GM21360 (cell line): ENCODE measurements around the gene SLC34A3.

ENCODE experiments used
- ATAC-seq: cut with Tn5 transposase; IDR thresholded peaks from one replicate; pipeline ENCODE4 v1.9.1; 2021; ENCODE audit warnings: mild to moderate bottlenecking, moderate library complexity; ENCODE audit not compliant: unreplicated experiment

Gene SLC34A3

DNA sequence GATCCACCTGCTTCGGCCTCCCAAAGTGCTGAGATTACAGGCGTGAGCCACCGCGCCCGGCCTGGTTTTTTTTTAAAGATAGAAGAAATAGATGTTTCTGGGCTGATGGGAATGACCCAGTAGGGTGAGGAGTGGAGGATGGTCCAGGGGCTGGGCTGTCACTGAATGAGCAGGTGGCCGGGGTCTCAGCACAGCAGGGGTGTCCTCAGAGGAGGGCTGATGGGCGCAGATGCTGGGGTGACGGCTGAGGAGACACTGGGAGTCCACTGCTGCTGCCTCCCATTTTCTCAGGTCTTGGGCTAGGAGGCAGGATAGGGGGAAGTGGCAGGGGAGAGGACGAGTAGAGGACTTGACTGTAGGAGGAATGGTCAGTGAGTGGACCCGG is 44.5 kb downstream of the SLC34A3 start:
- ATAC-seq: no peak

DNA sequence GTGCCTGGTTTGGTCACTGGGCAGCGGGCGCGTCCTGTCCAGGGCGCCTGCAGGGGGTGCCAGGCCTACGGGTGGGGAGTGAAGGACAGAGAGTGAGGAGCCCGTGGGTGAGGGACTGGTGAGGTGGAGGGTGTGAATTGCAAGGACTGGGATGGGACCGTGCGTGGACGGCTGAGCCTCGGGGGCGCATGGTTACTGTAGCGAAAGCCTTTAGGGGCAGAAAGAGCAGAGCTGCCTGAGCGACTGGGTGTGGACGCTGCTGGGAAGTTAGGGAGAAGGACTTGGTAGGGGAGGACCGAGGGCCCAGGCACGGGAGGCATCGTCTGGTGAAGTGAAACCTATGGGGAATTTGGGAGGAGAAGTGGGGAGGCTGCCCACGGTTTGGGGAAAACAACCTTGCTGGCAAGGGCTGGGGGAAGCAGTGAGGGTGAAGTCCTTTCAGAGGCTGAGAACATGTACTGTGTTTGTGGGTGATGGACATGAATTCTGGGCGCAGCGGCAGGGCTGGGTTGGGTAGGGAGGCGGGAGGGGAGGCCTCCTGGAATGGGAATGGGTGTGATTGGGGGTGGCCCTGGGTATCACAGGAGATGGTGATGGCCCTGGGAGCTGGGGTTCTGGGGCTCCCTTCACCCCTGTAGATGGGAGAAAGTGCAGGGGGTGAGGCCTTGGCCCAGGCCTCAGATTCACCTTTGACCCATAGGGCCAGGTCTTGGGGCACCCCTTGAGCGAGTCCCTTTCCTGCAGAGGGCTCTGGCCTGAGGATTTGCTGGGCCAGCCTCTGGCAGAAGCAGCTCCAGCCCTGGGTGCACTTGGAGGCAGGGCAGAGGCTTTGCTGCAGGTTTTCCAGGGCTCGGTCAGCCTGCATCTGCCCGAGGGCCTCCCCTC is 45.1 kb downstream of the SLC34A3 start:
- ATAC-seq: no peak

DNA sequence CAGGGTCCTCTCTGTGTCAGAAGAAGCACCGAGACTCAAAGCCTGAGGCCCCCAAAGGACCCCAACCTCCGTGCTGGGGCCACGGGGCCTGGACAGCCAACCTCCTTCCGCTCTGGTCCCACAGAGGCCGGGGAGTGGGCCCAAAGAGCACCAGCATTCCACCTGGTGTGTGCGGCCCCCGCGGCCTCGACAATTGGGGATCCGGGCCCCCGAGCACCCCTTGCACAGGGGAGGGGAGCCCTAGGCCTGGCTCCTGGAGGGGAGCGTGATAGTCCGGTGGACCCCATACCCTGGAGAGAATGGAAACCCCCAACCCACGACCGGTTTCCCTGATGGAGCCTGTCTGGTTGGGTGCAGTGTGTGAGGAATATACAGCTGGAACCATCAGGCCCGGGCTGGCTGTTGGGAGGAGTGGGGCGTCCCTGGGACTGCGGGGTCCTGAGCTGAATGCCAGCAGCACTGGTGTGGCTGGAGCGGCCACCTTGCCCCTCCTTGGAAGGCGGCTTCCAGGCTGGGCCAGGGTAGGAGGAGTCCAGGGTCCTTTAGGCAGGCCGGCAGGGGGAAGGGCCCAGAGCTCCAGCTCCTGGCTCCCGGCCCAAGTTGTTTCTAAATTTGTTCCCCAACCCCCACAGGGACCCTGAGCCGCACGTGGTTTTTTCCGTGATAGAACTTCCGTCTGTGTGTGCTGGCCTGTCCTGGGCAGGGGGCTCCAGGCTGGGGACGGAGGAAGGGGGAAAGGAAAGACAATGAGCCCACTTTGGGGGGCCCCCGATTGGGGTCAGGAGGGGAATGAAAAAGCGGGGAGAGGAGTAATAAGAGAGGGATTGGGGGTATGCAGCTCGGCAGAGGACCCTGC is 46.0 kb downstream of the SLC34A3 start:
- ATAC-seq: no peak

DNA sequence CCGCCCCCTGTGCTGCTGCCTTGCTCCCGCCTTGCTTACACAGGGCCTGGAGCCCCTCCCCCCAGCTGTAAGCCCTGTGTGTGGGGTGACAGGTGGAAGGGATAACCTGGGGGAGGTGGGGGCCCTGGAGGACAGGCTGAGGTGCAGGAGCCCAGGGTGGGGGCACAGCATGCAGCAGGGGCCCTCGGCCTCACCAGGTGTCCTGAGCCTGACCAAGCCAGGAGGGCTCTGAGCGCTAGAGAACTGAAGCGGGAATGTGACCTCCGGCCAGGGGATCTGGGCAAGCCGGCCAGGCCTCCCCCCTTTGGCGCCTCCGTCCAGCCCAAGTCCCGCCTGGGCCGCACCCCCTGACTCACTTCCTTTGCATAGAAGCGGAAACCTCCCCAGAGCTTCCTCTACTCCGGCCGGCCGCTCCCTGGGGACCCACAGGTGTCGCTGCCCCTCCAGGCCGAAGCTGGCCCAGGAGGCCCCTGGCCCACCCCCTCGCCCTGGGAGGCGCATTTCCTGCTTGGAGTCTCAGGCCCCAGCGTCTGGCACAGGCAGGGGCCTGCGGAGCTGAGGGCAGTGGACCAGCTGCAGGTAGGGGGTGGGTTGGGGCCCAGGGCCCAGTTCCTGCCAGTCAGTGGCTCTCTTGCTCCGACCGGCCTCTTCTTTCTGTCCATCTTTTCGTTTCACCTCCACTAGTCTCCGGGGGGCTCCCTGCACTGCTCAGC is 46.8 kb downstream of the SLC34A3 start, which contains the start of gene TOR4A:
Gene TOR4A, plus strand, starts transcription at position 398 of the 713 bp plus-strand sequence. CDS start 964 bp downstream, outside the sequence.
- peak; percentile 47 for ATAC-seq

DNA sequence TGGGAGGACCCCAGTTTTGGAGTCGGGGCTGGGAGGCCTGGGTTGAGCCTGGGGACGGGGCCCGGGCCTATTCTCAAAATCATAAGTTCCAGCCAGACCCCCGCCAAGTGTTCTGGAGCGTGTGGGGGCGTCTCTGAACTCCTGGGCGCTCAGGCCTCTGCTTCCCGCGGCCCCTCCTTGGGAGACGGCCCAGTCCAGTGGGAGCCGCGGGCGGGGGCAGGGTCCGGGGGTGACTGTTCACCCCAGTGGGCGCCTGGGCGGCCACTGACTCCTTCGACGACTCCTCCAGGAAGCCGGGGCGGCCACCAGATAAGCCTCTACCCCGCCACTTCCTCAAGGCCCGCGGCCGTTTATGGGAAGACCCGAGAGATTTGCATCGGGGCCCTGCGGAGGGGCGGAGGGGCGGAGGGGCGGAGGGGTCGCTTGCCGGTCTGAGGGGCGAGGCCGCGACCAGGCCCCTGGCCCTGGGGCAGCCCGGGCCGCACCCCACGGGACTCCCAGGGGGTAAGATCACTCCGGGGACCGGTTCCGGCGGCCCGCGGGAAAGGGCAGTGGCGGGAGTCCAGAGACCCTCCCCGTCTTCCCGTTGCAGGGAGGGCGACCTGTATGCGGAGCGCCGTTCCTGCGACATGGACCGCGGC is 47.5 kb downstream of the SLC34A3 start:
- ATAC-seq: no peak

DNA sequence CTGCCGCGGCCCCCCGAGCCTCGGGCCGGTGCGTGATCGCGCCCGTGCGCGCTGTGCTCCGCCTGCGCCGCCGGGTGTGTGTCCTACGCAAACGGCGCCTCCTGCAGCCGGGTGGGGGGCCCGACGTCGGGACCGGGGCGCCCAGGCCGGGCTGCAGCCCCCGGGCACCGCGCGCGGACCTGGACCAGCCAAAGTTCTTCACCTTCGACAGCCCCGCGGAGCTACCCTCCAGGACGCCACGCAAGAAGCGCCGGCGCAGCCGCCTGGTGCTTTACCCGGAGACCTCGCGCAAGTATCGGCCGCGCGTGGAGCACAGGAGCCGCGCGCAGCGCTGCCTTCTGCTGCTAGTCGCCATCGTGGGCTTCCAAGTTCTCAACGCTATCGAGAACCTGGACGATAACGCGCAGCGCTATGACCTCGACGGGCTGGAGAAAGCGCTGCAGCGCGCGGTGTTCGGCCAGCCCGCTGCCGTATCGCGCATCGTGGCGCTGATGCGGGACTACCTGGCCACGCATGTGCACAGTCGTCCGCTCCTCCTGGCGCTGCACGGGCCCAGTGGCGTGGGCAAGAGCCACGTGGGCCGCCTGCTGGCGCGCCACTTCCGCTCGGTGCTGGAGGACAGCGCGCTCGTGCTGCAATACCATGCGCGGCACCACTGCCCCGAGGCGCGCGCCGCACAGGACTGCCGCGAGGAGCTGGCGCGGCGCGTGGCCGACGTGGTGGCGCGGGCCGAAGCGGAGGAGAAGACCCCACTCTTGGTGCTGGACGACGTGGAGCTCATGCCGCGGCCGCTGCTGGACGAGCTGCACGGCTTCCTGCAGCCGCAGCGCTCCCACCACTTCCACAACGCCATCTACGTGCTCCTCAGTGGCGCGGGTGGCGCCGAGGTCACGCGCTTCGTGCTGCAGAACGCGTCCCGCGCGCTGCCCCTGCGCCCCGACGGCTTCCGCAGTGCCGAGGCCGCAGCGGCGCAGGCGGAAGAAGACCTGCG is 48.3 kb downstream of the SLC34A3 start:
- ATAC-seq: no peak

DNA sequence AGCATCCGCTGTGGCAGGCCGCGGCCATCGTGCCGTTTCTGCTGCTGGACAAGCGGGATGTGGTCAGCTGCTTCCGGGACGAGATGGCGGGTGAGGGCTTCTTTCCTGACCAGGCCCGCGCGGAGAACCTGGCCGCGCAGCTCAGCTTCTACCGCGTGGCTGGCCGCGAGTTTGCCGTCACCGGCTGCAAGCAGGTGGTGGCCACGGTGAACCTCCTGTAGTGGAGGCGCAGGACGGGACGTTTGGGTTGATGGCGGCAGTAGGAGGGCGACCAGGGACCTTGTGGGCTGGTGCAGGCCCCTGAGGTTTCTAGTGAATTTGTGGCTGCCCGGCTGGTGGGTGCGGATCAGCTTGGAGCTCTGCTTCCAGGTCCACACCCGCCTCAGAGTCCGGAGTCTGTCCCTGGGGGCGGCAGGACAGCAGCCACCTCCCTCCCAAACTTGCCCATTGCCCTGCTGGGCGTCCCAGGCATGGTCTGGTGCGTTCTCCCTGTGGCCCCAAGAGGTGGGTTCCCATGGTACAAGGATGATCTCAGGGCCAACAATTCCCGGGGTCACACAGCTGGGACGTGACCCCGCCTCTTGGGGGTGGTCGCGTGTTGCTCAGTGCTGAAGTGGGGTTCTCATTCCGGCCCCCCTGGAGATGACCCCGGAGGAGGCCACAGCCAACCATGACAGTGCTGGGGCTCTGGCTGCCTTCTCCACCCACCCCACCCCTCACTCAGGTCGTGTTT is 49.2 kb downstream of the SLC34A3 start:
- ATAC-seq: no peak

DNA sequence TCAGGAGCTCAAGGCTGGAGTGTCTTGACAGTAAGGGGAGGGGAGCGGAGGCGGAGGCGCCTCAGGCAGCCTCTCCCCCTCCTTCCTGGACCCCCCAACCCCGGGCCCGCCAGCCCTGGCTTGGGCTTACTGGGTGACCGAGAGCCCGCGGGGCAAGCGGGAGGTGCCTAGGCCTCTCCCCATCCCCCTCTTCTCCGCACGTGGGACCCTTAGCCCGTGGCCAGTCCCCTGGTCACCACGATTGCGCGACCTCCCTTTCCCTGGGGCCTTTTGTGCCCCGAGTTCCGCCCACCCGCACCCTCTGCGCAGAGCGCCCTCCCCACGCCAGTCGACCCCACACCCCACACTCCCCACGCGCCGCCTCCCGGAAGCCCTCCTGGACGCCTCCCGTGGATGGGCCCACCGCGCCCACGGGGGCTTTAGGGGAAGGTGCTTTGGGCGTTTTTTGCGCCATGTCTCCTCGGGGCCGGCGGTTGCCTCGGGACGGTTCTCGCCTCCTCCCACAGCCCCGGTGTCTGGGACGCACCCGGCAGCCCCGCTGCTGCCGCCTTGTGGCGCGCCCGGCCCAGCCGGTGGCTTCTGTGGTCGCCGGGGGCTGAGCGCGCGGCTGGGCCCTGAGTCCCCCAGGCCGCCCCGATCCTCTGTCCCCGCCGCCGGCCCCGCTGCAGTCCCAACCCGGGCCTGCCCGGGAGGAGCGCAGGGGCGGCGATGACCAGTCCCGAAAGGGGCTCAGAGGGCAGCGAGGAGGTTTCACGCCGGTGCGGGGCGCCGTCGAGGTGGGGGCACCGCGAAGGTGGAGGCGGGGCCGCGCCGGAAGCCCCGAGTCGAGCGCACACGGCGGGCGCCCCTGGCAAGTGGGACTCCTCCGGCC is 50.0 kb downstream of the SLC34A3 start:
- ATAC-seq: no peak

DNA sequence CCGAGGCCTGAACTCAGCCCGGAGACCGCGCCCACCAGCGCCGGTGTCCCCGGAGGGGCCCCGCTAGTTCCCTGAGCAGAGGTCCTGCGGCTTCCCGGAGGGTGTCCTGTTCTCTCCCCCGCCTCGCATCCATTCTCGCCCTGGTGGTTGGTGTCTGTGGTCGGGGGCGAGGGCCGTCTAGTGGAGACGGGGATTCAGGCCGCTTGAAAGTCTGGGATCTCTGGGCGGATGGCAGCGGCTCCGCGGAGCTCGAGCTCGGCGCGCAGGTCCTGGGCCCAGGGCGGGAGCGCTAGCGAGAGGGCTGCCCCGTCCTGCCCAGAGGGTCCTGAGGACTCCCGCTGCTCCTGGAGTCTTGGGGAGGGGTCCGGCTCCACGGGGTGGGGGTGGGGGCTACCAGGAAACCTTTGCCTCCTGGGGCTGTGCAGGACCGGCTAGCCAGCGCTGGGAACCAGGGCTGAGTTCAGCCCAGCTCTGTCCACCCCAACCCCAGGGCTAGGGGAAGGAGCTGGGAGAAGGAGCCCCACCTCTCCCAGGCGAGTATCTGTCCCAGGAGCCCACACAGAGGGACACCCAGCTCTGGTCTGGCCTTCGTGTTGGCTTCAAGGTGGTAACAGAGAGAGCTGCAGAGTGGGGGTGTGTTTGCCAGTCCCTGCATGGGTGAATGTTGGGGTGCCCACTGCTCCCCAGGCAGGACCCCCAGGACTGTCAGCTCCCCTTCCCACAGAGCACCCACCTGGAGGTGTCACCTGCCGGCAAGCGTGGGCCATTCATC is 50.8 kb downstream of the SLC34A3 start:
- ATAC-seq: no peak
